CD8-positive, alpha-beta memory T cell (primary cell): ENCODE measurements around the gene ELOVL5. TPM values are rescaled to one million over a fixed set of nuclear protein-coding genes. Genes with fewer than 3 reads are reported as not detected.

Source experiments
- CTCF ChIA-PET: fragments of 350-600 bp; sonication (Branson Sonifier 250); formaldehyde crosslinking; loops from one replicate; lab custom pipeline; 2021; ENCODE audit warnings: antibody characterized with exemption; lab: Charles Lee
- POLR2A ChIA-PET: fragments of 350-600 bp; sonication (Branson Sonifier 250); formaldehyde crosslinking; loops from one replicate; lab custom pipeline; 2021; ENCODE audit warnings: antibody characterized with exemption; lab: Charles Lee
- DNase-seq, 5 donors: peaks; one replicate each; pipeline versions ENCODE4 v3.0.0 to v3.0.0-alpha.2; 2020 to 2022; ENCODE audit warnings: mixed read lengths in 1 of 5
- H3K27ac ChIP-seq: one replicate; pipeline ENCODE4 v1.7.0; 2013; ENCODE audit warnings: low read depth, mild to moderate bottlenecking, low read length, moderate library complexity
- H3K27me3 ChIP-seq: 2 replicates; pipeline ENCODE4 v1.7.0; 2013; ENCODE audit warnings: low read length, mild to moderate bottlenecking; ENCODE audit not compliant: insufficient read depth, poor library complexity, severe bottlenecking
- H3K36me3 ChIP-seq: 2 replicates; pipeline ENCODE4 v1.7.0; 2013; ENCODE audit warnings: mild to moderate bottlenecking, low read length, moderate library complexity; ENCODE audit not compliant: insufficient read depth
- H3K4me1 ChIP-seq: 2 replicates; pipeline ENCODE4 v1.7.0; 2013; ENCODE audit warnings: mild to moderate bottlenecking, low read length, moderate library complexity; ENCODE audit not compliant: insufficient read depth
- H3K4me3 ChIP-seq: 2 replicates; pipeline ENCODE4 v1.7.0; 2013; ENCODE audit warnings: mild to moderate bottlenecking, low read length
- H3K9me3 ChIP-seq: 2 replicates; pipeline ENCODE4 v1.7.0; 2013; ENCODE audit warnings: mild to moderate bottlenecking, low read length
- H3K27ac Mint-ChIP-seq, 8 donors: one replicate each; pipeline ENCODE4 v1.8.0; 2020 to 2021; ENCODE audit warnings: mixed read lengths in 8 of 8, mild to moderate bottlenecking in 6 of 8, inconsistent platforms in 3 of 8, moderate library complexity in 3 of 8
- H3K27me3 Mint-ChIP-seq, 2 donors: one replicate each; pipeline ENCODE4 v1.8.0; 2020 to 2021; ENCODE audit warnings: mixed read lengths in 2 of 2, mild to moderate bottlenecking in 1 of 2, moderate library complexity in 1 of 2
- H3K36me3 Mint-ChIP-seq, 3 donors: one replicate each; pipeline ENCODE4 v1.8.0; 2020 to 2021; ENCODE audit warnings: mixed read lengths in 3 of 3, inconsistent platforms in 1 of 3, mild to moderate bottlenecking in 1 of 3
- H3K4me1 Mint-ChIP-seq, 3 donors: one replicate each; pipeline ENCODE4 v1.8.0; 2020 to 2021; ENCODE audit warnings: mixed read lengths in 3 of 3, inconsistent platforms in 1 of 3, mild to moderate bottlenecking in 1 of 3
- H3K4me3 Mint-ChIP-seq, 7 donors: one replicate each; pipeline ENCODE4 v1.8.0; 2020 to 2021; ENCODE audit warnings: mixed read lengths in 7 of 7, mild to moderate bottlenecking in 6 of 7, moderate library complexity in 4 of 7, inconsistent platforms in 2 of 7
- H3K9me3 Mint-ChIP-seq, 5 donors: one replicate each; pipeline ENCODE4 v1.8.0; 2020 to 2022; ENCODE audit warnings: mixed read lengths in 5 of 5, mild to moderate bottlenecking in 3 of 5, moderate library complexity in 2 of 5, inconsistent platforms in 1 of 5
- polyA plus RNA-seq: library from polyadenylated mRNA; unstranded; fragments of 300-500 nt; fragmentation: Illumina TruSeq; gene quantifications from one replicate; pipeline ENCODE4 v1.2.3, GENCODE V29; 2021
- total RNA-seq, 2 experiments: library from RNA; stranded (reverse); gene quantifications; one replicate each; pipeline ENCODE4 v1.2.3, GENCODE V29; 2021

Gene ELOVL5
- total and polyA plus RNA-seq, 3 experiments from 2014 or later: 96.9 to 124 (median 117) TPM

DNA sequence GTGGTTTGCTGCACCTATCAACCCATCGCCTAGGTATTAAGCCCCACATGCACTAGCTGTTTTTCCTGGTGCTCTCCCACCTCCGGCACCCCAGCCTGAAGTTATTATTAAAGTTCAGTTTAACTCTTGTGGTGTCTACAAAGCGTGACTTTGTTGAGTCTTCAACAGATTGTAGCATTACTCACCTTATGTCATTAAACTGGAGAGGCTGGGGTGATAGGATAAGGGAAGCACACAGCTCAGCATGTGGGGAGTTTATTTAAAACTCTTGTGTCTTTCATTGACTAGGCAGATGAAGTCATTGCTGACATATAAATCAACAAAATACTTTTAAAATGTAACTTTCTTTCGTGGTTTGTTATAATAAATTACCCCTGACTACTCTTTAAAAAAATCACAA lies 115.4 kb downstream of the ELOVL5 start:
- peaks cover 19 to 36% (median 35%) of the 10 kb centered on the region in 3 donors for H3K4me1 Mint-ChIP-seq
- Histone ChIP-seq H3K4me1 (no peaks in the 10 kb centered on the region), H3K4me3 (no peak overlapping the region), H3K27ac (no peak overlapping the region), H3K9me3 (no peaks in the 10 kb centered on the region), H3K27me3 (no peaks in the 10 kb centered on the region), H3K36me3 (no peaks in the 10 kb centered on the region)
- no peak overlapping the region for H3K27ac Mint-ChIP-seq
- POLR2A ChIA-PET: no interaction called here
- peaks cover 0 to 3% (median 0%) of the 10 kb centered on the region in 3 donors for H3K36me3 Mint-ChIP-seq
- H3K4me3 Mint-ChIP-seq: no peak overlapping the region
- no peak for DNase-seq
- CTCF ChIA-PET: no interaction called here
- H3K27me3 Mint-ChIP-seq: peaks cover 0 to 2% of the 10 kb centered on the region in 2 donors
- H3K9me3 Mint-ChIP-seq: no peaks in the 10 kb centered on the region

DNA sequence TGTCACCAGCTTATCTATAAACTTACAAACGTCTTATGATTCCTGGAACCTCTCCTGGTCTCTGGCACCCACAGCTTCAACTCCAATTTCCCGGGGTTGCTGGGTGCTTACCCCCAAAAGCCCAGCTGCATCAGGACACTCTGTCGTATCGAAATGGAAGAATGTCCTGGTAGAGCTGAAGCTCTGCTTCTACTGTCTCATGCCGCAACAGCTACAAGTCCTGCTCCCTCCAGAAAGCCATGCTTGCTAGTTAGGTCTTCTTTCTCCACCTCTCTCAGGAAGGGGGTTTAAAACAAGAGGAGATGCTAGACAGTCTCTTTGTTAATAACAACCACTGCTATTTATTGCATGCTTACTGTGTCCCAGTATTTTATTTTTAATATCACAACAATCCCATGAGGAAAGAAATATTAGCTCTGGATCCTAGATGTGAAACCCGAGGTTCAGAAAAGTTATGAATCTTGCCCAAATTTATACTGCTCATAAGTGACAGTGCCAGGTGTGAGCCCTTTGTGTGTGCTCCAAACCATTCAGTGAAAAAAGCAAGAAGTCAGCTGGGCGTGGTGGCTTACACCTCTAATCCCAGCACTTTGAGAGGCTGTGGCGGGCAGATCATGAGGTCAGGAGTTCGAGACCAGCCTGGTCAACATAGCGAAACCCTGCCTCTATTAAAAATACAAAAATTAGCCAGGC lies 117.8 kb downstream of the ELOVL5 start:
- POLR2A ChIA-PET: interaction anchor here (0.6 kb wide), 1 partner anchor 399 kb away, joined by 3 read pairs; no protein-coding TSS in a partner anchor
- H3K27ac ChIP-seq: no peak overlapping the region

DNA sequence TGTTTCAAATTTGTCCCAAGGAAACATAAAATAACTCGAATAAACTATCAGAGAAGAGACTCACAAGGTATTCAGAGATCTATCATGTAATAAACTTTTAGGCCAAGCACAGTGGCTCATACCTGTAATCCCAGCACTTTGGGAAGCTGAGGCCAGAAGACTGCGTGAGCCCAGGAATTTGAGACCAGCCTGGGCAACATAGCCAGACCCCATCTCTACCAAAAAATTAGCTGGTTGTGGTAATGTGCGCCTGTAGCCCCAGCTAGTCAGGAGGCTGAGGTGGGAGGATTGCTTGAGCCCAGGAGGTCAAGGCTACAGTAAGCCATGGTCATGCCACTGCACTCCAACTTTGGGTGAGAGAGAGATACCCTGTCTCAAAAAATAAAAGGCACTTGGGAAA lies 120.9 kb downstream of the ELOVL5 start:
- no peak overlapping the region for H3K4me3 ChIP-seq

More for the DNA sequence above, 117.8 kb downstream of the ELOVL5 start:
- Histone ChIP-seq H3K27me3 (no peaks in the 10 kb centered on the region), H3K4me1 (no peaks in the 10 kb centered on the region), H3K36me3 (no peaks in the 10 kb centered on the region), H3K4me3 (no peak overlapping the region), H3K9me3 (no peaks in the 10 kb centered on the region)
- peaks cover 13 to 28% (median 26%) of the 10 kb centered on the region in 3 donors for H3K4me1 Mint-ChIP-seq
- CTCF ChIA-PET: interaction anchor here (1.2 kb wide), 1 partner anchor 43 kb away, joined by 3 read pairs; no protein-coding TSS in a partner anchor
- no peak overlapping the region for H3K27ac Mint-ChIP-seq
- DNase-seq: no peak
- H3K27me3 Mint-ChIP-seq: peaks cover 0 to 2% of the 10 kb centered on the region in 2 donors
- H3K9me3 Mint-ChIP-seq: no peaks in the 10 kb centered on the region
- H3K36me3 Mint-ChIP-seq: no peaks in the 10 kb centered on the region
- H3K4me3 Mint-ChIP-seq: no peak overlapping the region

DNA sequence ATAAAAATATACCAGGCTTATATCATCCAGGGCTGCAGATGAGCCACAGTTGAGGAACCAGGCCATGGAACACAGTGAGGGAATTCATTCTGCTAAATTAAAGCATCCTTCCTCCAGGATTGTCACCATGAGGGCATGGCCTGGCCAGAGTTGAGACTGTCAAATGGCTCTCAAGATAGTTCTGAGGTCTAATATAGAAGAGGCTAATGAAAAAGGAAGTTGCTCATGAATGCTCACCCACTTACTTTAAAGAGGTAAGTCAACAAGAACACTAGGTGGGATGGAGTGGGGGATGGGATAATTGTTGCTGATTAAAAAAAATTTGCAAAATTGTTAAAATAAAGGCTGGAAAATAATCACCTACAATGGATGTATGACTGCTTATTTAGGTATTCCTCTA lies 128.1 kb downstream of the ELOVL5 start:
- H3K9me3 Mint-ChIP-seq: no peaks in the 10 kb centered on the region
- Histone ChIP-seq H3K4me1 (no peaks in the 10 kb centered on the region), H3K9me3 (no peaks in the 10 kb centered on the region), H3K36me3 (no peaks in the 10 kb centered on the region), H3K27ac (no peak overlapping the region), H3K27me3 (no peaks in the 10 kb centered on the region), H3K4me3 (no peak overlapping the region)
- CTCF ChIA-PET: no interaction called here
- POLR2A ChIA-PET: no interaction called here
- H3K27ac Mint-ChIP-seq: no peak overlapping the region
- peaks cover 4 to 8% (median 8%) of the 10 kb centered on the region in 3 donors for H3K4me1 Mint-ChIP-seq
- no peak for DNase-seq
- H3K27me3 Mint-ChIP-seq: peaks cover 0 to 5% of the 10 kb centered on the region in 2 donors
- peaks cover 0 to 16% (median 0%) of the 10 kb centered on the region in 3 donors for H3K36me3 Mint-ChIP-seq
- no peak overlapping the region for H3K4me3 Mint-ChIP-seq

More for the DNA sequence above, 120.9 kb downstream of the ELOVL5 start:
- H3K27ac Mint-ChIP-seq: no peak overlapping the region
- DNase-seq: no peak
- Histone ChIP-seq H3K36me3 (no peaks in the 10 kb centered on the region), H3K9me3 (no peaks in the 10 kb centered on the region), H3K4me1 (no peaks in the 10 kb centered on the region), H3K27me3 (no peaks in the 10 kb centered on the region), H3K27ac (no peak overlapping the region)
- POLR2A ChIA-PET: no interaction called here
- H3K4me3 Mint-ChIP-seq: no peak overlapping the region
- H3K9me3 Mint-ChIP-seq: no peaks in the 10 kb centered on the region
- CTCF ChIA-PET: no interaction called here
- no peaks in the 10 kb centered on the region for H3K27me3 Mint-ChIP-seq
- H3K36me3 Mint-ChIP-seq: no peaks in the 10 kb centered on the region
- peaks cover 9 to 22% (median 20%) of the 10 kb centered on the region in 3 donors for H3K4me1 Mint-ChIP-seq

Other genes with a start within 250 kb of the ELOVL5 start
- gene GCM1, start 200.1 kb downstream of the ELOVL5 start, total RNA-seq: not detected
- gene GCM1, start 200.1 kb downstream of the ELOVL5 start, polyA plus RNA-seq: not detected
- 10 to 100 TPM; 33.3 to 37.1 TPM for gene GCLC, start 196.2 kb upstream of the ELOVL5 start, total RNA-seq
- gene GCLC, start 196.2 kb upstream of the ELOVL5 start, polyA plus RNA-seq: 18.5 TPM